Naive thymus-derived CD4-positive, alpha-beta T cell (primary cell): ENCODE measurements around the gene DROSHA. TPM values are rescaled to one million over a fixed set of nuclear protein-coding genes. Genes with fewer than 3 reads are reported as not detected.

Experiments
- ATAC-seq: fragments of 150-1000 bp; cut with Tn5 transposase; 2 replicates; pipeline ENCODE4 v1.10.0; 2021; ENCODE audit warnings: mild to moderate bottlenecking, moderate library complexity
- CTCF ChIA-PET: fragments of 350-600 bp; sonication (Branson Sonifier 250); formaldehyde crosslinking; loops from one replicate; lab custom pipeline; 2021; ENCODE audit warnings: antibody characterized with exemption; lab: Charles Lee
- POLR2A ChIA-PET: fragments of 350-600 bp; sonication (Branson Sonifier 250); formaldehyde crosslinking; loops from one replicate; lab custom pipeline; 2021; ENCODE audit warnings: antibody characterized with exemption, inconsistent platforms; lab: Charles Lee
- DNase-seq, 9 donors: peaks; one replicate each; pipeline versions ENCODE4 v3.0.0 to v3.0.0-alpha.2; 2020 to 2022; ENCODE audit warnings: mixed read lengths in 1 of 9
- H3K27ac ChIP-seq: one replicate; pipeline ENCODE4 v1.7.0; 2013; ENCODE audit warnings: mild to moderate bottlenecking, low read depth, low read length, moderate library complexity
- H3K27me3 ChIP-seq, 2 donors: one replicate each; pipeline ENCODE4 v1.7.0; 2013; ENCODE audit warnings: low read length in 2 of 2, mild to moderate bottlenecking in 2 of 2, moderate library complexity in 2 of 2; ENCODE audit not compliant: control insufficient read depth in 2 of 2, insufficient read depth in 2 of 2
- H3K36me3 ChIP-seq, 3 experiments: 1 replicate in 2 of 3; 2 replicates in 1 of 3; pipeline ENCODE4 v1.7.0; 2013; ENCODE audit warnings: low read length in 3 of 3, mild to moderate bottlenecking in 3 of 3, moderate library complexity in 1 of 3; ENCODE audit not compliant: insufficient read depth in 3 of 3, control insufficient read depth in 2 of 3
- H3K4me1 ChIP-seq, 2 donors: one replicate each; pipeline ENCODE4 v1.7.0; 2013; ENCODE audit warnings: low read length in 2 of 2, mild to moderate bottlenecking in 2 of 2, moderate library complexity in 1 of 2; ENCODE audit not compliant: control insufficient read depth in 2 of 2, insufficient read depth in 2 of 2
- H3K4me3 ChIP-seq: 2 replicates; pipeline ENCODE4 v1.7.0; 2013; ENCODE audit warnings: mild to moderate bottlenecking, low read length
- H3K9me3 ChIP-seq, 3 experiments: 1 replicate in 2 of 3; 2 replicates in 1 of 3; pipeline ENCODE4 v1.7.0; 2013; ENCODE audit warnings: low read length in 3 of 3; ENCODE audit not compliant: control insufficient read depth in 2 of 3
- H3K27ac Mint-ChIP-seq, 9 donors: one replicate each; pipeline ENCODE4 v1.8.0; 2020 to 2022; ENCODE audit warnings: mixed read lengths in 9 of 9, mild to moderate bottlenecking in 8 of 9, moderate library complexity in 5 of 9, inconsistent platforms in 2 of 9
- H3K27me3 Mint-ChIP-seq, 5 donors: one replicate each; pipeline ENCODE4 v1.8.0; 2021 to 2022; ENCODE audit warnings: mixed read lengths in 5 of 5, mild to moderate bottlenecking in 1 of 5
- H3K36me3 Mint-ChIP-seq, 5 donors: one replicate each; pipeline ENCODE4 v1.8.0; 2020 to 2022; ENCODE audit warnings: mixed read lengths in 5 of 5, mild to moderate bottlenecking in 3 of 5, inconsistent platforms in 1 of 5
- H3K4me1 Mint-ChIP-seq, 7 donors: one replicate each; pipeline ENCODE4 v1.8.0; 2020 to 2022; ENCODE audit warnings: mixed read lengths in 7 of 7, mild to moderate bottlenecking in 3 of 7, inconsistent platforms in 1 of 7
- H3K4me3 Mint-ChIP-seq, 10 donors: one replicate each; pipeline ENCODE4 v1.8.0; 2020 to 2022; ENCODE audit warnings: mild to moderate bottlenecking in 10 of 10, mixed read lengths in 10 of 10, moderate library complexity in 6 of 10, inconsistent platforms in 2 of 10
- H3K9me3 Mint-ChIP-seq, 11 donors: one replicate each; pipeline ENCODE4 v1.8.0; 2020 to 2022; ENCODE audit warnings: mixed read lengths in 11 of 11, mild to moderate bottlenecking in 4 of 11, inconsistent platforms in 1 of 11, moderate library complexity in 1 of 11
- intact Hi-C, 2 donors: fragments of 100-400 bp; cut with micrococcal nuclease; formaldehyde crosslinking; loops; one replicate each; pipeline ENCODE4 v1.15.1; 2023
- polyA plus RNA-seq, 2 donors: library from polyadenylated mRNA; unstranded; fragments of 300-500 nt; fragmentation: Illumina TruSeq; gene quantifications; one replicate each; pipeline ENCODE4 v1.2.3, GENCODE V29; 2021
- total RNA-seq, 6 experiments: library from RNA in 5 of 6; stranded (reverse) in 5 of 6; gene quantifications; 1 replicate in 5 of 6; 2 replicates in 1 of 6; pipeline ENCODE4 v1.2.3 and lab custom pipeline; 2021 to 2026

Gene DROSHA
- total and polyA plus RNA-seq, 7 experiments from 2014 or later: 11.2 to 92.0 (median 61.8) TPM

DNA sequence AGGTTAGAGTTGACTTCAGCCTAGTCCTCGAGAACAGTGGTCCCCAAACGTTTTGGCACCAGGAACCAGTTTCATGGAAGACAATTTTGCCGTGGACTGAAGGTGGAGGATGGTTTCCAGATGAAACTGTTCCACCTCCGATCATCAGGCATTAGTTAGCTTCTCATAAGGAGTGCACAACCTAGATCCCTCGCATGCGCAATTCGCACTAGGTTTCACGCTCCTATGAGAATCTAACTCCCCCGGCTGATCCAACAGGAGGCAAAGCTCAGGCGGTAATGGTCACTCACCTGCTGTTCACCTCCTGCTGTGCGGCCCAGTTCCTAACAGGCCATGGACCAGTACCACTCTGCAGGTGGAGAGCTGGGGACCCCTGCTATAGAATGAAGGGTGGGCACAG is 174.9 kb downstream of the DROSHA start:
- Histone ChIP-seq H3K4me1 (no peaks in the 10 kb centered on the region), H3K36me3 (no peaks in the 10 kb centered on the region), H3K9me3 (no peaks in the 10 kb centered on the region), H3K4me3 (no peak overlapping the region), H3K27ac (no peak overlapping the region), H3K27me3 (no peaks in the 10 kb centered on the region)
- Mint-ChIP-seq H3K4me3 (no peak overlapping the region), H3K9me3 (peaks cover 0 to 14% (median 2%) of the 10 kb centered on the region in 11 donors), H3K4me1 (no peaks in the 10 kb centered on the region), H3K36me3 (no peaks in the 10 kb centered on the region), H3K27me3 (peaks cover 2 to 25% (median 12%) of the 10 kb centered on the region in 5 donors), H3K27ac (no peak overlapping the region)
- intact Hi-C loops: no loop called here
- POLR2A ChIA-PET: no interaction called here
- ATAC-seq (no peak), DNase-seq (no peak)
- CTCF ChIA-PET: no interaction called here

DNA sequence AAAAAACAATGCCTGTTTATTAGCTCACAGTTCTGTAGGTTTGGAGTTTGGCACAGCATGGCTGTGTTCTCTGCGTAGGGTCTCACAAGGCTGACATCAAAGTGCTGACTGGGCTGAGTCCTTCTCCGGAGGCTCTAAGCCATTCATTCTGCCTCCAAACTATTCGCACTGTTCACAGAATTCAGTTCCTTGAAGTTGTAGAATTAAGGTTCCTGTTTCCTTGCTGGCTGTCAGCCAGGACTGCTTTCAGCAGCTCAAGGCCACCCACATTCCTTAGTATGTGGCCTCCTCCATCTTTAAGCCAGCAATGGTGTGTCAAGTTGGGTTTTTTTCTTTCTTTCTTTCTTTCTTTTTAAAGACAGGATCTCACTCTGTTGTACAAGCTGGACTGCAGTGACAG is 176.6 kb downstream of the DROSHA start:
- H3K27me3 Mint-ChIP-seq: peaks cover 2 to 31% (median 13%) of the 10 kb centered on the region in 5 donors
- ChIA-PET POLR2A (no interaction called here), CTCF (no interaction called here)
- H3K9me3 Mint-ChIP-seq: peaks cover 0 to 14% (median 2%) of the 10 kb centered on the region in 11 donors
- no peak overlapping the region for H3K27ac ChIP-seq
- H3K4me3 ChIP-seq: no peak overlapping the region
- no peak overlapping the region for H3K4me3 Mint-ChIP-seq
- H3K9me3 ChIP-seq: no peaks in the 10 kb centered on the region
- no peak for DNase-seq
- H3K27me3 ChIP-seq: no peaks in the 10 kb centered on the region
- no peak for ATAC-seq
- intact Hi-C loops: no loop called here
- no peaks in the 10 kb centered on the region for H3K36me3 ChIP-seq
- H3K4me1 Mint-ChIP-seq: no peaks in the 10 kb centered on the region
- no peak overlapping the region for H3K27ac Mint-ChIP-seq
- H3K36me3 Mint-ChIP-seq: no peaks in the 10 kb centered on the region
- H3K4me1 ChIP-seq: no peaks in the 10 kb centered on the region

Other genes with a start within 250 kb of the DROSHA start
- gene C5orf22, start 208 bp upstream of the DROSHA start, total RNA-seq: 10 to 100 TPM; 10.6 to 31.3 (median 30.6) TPM
- gene C5orf22, start 208 bp upstream of the DROSHA start, polyA plus RNA-seq: 10 to 100 TPM; 22.0 to 23.6 TPM
- 1 to 10 TPM in 4 of 5 experiments, not detected in 1; 1.1 to 2.7 (median 1.9) TPM for gene PDZD2, start 107.0 kb upstream of the DROSHA start, total RNA-seq
- 1 to 10 TPM; 1.1 to 1.5 TPM for gene PDZD2, start 107.0 kb upstream of the DROSHA start, polyA plus RNA-seq